GOT3 (cell line): ENCODE measurements around the gene WIPF3.
"Not testable (repeated sequence)": the region's sequence is repeated elsewhere in the genome, so short reads cannot be mapped to it uniquely, and the experiment has no call there.

Source experiments
- DNase-seq: peaks from one replicate; lab custom pipeline; 2025; ENCODE audit warnings: mixed read lengths; lab: John Stamatoyannopoulos, UW

WIPF3 gene

DNA sequence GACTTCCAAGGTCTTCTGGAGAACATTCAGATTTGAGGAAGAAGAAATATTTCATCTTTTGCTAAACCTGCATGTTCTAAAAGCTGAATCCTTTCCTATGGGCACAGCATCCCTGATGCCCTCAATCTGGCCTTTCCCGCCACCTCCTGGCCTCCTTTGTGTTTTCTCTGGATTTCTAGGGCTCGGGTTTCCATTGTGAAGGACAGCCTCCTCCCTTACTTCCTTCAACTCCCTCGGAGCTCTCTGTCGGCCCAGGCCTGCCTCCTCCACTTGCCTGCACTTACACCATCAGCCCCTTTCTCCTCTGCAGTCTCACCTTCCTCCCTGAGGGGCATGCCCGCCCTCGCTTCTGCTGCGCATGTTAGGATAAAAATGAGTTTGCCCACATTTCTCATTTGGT lies 75.4 kb downstream of the WIPF3 start:
- DNase-seq: no peak

DNA sequence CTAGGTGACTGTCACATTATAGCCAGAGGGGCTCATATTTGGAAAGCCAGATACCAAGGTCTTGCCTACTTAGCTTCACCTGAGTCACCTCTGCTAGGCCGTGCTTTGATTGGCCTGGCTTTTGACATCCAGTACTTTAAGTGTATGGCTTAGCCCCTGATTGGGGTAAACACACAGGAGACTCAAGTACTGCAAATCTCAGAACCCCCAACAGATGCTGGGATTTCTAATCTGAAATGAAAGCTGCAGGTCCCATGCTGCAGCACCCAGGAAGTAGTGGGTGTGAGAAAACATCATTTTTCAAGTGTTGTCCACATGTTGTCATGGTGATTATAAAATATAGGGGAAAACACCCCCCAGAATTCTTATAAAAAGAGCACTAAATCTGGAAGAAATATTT lies 76.2 kb downstream of the WIPF3 start:
- no peak for DNase-seq

DNA sequence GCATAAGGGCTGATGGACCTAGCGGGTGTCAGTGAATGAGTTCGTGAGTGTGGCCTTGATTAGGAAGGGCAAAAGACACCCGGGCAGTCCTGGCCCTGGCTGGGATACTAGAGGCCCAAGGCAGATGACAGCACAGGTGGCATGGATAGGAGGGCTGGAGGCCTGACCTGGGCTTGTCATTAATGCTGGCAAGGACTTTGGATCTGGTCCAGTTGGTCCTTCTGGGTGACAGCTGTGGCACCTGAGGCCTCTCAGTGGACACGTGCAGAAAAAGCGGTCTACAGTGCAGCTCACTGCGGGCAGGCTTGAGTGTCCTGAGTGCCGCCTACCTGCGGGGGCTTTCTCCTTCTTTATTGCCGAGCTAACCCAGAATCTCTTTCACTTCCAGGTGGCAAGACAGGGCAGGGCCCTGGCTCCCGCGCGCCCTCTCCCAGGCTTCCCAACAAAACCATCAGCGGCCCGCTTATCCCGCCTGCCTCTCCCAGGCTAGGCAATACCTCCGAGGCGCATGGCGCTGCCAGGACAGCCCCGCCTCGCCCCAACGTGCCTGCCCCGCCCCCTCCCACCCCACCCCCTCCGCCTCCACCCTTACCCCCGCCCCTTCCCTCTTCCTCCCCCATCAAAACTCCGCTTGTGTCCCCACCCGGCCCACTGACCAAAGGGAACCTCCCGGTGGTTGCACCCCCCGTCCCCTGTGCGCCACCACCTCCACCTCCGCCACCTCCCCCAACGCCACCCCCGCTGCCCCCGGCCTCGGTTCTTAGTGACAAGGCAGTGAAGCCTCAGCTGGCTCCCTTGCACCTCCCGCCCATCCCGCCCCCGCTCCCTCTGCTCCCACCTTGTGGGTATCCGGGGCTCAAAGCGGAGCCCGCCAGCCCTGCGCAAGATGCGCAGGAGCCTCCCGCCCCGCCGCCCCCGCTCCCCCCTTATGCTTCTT lies 77.4 kb downstream of the WIPF3 start:
- DNase-seq: no peak

DNA sequence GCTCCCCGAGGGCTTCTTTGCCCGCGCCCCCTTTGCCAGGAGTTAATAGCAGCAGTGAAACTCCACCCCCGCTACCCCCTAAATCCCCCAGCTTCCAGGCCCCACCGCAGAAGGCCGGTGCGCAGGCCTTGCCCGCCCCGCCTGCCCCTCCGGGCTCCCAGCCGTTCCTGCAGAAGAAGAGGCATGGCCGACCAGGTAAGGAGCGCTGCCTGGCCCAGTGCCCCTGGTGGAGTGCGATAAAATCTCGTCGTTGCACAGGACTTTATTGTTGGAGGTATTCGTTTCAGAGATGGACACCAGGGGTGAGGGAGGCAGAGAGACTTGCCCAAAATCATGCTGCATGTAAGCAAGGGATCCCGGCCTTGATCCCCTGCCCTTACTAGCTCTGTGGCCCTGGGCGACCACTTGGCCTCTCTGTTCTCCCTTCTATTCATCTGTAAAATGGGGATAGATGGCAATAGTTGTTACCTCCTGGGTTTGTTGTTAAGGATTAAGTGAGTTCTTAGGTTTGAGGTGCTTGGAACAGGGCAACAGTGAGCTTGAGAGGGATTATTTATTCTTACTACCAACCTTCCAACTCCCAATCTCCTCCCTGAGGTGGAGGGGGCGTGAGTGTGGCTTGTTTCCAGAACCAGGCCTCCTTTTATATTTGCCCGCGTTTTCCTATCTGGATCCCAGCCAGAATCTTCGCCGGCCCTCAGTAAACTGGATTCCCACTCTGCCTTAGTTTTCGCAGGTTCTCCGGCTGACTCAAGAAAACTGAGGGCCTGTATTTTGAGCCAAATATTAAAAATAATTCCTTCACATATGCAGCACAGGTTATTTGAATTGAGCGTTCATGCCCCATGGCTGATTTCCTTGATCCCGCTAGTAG lies 78.3 kb downstream of the WIPF3 start:
- no peak for DNase-seq

DNA sequence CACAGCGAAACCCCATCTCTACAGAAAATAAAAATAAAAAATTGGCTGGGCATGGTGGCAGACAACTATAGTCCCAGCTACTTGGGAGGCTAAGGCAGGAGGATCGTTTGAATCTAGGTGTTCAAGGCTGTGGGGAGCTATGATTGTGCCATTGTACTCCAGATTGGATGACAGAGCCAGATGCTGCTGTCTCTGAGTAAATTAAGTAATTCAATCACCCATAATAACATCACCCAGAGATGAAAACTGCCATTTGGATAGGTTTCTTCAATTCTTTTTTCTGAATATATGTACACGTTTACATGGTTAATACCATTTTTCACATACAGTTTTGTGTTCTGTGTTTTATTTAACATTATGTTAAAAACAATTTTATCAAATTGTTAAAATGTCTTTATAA lies 79.3 kb downstream of the WIPF3 start:
- DNase-seq: no peak

DNA sequence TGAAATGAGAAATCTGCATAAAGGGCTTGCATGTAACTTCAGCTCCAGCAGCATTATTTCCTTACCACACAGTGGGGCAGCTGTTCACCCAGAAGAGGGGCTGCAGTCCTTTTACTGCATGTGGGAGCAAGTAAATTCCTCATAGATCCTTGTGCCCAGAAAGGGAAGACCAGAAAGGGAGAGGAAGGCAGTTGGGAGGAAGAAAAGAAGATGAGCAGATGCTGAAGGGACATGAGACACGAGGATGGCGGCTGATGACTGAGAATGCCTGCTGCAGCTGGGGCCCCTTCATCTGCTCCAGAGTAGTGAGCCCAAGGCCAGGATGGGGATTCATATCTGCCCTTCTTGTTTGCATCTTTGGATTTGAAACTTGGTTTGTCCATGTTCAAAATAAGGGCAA lies 80.5 kb downstream of the WIPF3 start:
- no peak for DNase-seq

DNA sequence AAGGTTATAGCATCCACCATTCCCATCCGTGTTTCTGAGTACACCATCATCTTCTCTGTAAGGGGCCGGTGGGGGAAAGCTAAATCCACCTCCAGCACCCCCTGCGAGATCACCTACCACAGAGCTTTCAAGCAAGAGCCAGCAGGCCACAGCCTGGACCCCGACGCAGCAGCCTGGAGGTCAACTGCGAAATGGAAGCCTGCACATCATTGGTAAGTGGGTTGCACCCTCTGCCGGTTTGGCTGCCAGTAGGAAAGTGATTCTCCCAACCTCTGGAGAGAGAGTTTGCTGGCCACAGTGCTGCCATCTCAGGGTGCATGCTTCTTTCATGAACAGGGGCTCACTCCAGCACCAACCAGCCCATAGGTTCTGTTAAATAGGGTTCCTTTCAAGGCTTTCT lies 81.7 kb downstream of the WIPF3 start:
- DNase-seq: no peak

DNA sequence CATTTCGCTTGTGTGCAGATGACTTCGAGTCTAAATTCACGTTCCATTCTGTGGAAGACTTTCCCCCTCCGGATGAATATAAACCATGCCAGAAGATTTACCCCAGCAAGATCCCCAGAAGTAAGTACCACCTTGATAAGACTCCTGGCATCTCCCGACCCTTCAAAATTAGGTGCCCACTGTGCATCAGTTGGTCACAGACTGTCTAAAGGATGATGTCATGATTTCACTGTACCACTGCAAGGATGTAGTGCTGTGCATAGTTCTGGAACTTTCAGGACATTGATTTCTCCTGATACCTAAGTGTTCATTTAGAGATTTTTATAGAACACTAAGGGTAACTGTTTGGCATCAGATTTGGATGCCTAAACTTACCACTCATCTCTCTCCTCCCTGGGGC lies 83.0 kb downstream of the WIPF3 start:
- DNase-seq: no peak

DNA sequence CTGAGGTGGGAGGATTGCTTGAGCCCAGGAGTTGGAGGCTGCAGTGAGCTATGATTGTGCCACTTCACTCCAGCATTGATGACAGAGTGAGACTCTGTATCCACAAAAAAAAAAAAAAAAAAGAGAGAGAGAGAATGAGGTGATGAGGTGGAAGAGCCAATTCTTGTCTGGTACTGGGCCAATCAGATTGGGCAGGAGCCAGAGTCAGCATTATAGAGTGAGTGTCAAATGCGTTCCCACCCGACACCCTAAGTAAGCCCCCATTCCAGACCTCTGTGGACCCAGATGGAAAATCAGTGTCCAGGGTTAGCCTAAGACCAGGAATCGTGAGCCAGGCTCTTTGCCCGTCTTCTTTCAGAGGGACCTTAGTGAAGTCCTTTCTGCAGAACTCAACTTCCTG lies 83.9 kb downstream of the WIPF3 start:
- no peak for DNase-seq

DNA sequence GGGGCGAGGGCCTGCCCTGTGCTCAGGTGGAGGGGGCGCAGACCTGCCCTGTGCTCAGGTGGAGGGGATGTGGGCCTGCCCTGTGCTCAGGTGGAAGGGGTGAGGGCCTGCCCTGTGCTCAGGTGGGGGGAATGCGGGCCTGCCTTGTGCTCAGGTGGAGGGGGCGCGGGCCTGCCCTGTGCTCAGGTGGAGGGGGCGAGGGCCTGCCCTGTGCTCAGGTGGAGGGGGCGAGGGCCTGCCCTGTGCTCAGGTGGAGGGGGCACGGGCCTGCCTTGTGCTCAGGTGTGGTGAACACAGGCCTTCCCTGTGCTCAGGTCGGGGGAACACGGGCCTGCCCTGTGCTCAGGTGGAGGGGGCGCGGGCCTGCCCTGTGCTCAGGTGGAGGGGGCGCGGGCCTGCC lies 84.5 kb downstream of the WIPF3 start:
- DNase-seq: not testable (repeated sequence)

DNA sequence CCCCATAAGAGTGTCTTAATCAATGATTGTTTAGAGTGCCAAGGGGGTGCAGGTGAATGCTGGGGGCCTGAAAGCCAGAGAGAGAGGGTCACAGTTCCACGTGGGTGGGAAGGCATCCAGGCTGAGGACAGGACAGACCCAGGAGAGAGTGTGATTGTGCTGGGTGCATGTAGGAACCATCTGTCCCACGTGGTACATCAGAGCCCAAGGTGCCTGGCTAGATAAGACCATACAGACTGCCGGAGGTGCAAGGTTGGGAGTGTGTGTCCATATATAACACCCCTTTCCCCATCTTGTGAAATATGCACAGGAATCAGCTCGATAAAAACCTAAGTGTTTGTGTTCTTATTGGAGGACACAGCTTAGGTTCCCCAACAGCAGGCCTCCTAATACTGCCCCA lies 85.5 kb downstream of the WIPF3 start:
- no peak for DNase-seq

DNA sequence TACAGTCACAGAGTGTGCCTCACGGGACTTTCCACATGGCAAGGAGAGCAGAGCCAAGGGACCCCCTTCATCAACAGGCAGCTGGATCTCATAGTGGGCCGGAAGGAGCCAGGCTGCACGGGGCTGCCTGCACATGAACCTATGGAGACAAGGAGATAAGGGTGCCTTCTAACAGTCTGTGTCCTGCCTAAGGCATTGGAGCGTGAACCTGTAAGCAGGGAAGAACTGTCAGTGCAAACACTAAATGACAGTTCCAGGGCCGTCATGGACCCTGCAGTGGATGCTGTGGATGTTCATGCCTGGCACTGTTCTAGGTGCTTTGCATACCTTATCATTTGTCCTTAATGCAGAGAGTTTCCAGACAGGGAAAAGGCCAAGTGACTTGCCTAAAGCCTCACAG lies 85.9 kb downstream of the WIPF3 start:
- no peak for DNase-seq

DNA sequence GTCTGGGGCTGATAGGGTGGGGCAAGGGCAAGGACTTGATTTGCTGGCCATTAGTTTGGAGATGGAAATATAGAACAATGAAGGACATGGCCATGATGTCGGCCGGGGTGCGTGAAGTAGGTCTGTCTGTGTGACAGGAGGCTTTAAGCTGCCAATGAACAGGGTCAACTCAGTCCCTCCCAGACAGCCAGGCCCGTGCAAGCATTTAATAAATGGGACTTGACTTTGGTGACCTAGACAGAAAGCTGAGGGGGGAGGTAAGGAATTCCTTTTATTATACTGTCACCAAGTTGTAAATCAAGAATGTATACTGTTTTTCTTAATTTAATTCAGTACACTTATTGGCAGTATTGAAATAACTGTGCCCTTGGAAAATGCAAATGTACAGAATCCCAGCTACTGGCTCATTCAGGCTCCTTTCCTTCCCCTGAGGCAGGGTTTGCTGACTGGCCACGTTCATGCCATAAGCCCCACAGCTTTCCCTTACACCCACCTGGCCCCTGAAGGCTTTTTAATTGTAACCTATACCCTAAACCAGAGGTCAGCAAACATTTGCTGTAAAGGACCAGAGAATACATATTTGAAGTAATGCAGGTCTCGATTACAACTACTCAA lies 87.2 kb downstream of the WIPF3 start:
- DNase-seq: no peak

DNA sequence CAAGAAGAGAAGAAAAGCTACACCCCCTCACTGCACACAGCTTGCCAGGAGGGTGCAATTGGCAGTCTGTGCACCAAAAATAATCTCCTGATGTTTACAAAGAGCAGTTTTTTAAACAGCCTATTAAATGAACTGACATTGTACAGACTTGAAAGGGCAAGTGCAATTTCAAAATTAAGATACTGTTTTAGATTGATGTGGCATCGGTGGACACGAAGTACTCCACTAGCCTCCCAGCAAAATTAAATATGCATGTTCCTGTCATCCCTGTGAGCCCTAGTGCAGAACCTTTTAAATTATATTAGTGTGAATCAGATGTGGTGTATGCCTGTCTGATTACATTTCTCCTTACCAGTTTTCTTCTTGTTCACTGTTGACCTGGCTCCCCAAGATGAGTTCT lies 87.9 kb downstream of the WIPF3 start:
- DNase-seq: no peak

DNA sequence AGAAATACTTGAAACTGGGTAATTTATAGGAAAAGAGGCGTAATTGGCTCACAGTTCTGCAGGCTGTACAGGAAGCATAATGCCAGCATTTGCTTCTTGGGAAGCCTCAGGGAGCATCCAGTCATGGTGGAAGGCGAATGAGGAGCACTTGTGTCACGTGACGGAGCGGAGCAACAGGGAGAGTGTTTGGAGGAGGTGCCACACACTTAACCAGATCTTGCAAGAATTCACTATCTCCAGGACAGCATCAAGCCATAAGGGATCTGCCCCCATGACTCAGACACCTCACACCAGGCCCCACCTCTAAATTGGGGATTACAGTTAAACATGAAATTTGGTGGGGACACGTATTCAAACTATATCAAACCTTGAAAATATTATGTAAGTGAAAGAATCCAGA lies 89.3 kb downstream of the WIPF3 start:
- DNase-seq: no peak

DNA sequence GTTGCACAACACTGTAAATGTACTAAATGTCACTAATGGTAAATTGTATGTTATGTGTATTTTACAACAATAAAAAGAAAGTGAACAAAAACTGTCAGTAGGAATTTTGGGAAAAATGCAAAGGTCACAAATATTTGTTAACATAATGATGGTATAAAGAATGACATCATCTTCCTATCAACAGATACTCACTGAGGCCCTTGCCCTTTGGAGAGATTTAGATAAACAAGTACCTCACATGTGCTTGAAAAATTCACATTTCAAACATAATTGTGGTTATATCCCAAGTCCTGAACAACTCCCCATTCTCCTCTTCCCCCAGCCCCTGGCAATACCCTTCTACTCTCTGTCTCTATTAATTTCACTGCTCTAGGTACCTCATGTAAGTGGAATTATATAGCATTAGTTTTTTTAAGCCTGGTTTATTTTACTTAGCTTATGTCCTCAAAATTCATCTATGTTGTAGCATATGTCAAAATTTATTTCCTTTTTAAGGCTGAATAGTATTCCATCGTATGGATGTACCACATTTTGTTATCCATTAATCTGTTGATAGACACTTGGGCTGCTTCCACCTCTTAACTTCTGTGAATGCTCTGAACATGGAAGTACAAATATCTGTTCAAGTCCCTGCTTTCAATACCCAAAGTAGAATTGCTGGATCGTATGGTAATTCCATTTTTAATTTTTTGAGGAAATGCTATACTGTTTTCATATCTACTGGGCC lies 90.5 kb downstream of the WIPF3 start:
- no peak for DNase-seq

DNA sequence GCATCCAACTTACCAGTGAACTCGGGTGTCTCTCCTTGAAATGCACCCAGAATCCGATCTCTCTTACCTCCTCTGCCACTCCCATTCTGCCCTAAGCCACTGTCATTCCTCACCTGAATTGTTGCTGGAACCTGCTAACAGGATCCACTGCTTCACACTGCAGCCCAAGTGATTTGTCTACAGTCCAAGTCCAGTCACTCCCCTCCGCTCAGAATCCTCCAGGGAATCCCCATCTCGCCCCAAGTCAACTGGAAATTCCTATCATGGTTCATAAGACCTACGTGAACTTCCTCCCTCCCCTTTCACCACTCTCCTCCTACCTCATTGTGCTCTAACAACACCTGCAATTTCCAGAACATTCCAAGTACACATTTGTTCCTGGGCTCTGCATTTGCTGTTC lies 92.0 kb downstream of the WIPF3 start:
- no peak for DNase-seq

DNA sequence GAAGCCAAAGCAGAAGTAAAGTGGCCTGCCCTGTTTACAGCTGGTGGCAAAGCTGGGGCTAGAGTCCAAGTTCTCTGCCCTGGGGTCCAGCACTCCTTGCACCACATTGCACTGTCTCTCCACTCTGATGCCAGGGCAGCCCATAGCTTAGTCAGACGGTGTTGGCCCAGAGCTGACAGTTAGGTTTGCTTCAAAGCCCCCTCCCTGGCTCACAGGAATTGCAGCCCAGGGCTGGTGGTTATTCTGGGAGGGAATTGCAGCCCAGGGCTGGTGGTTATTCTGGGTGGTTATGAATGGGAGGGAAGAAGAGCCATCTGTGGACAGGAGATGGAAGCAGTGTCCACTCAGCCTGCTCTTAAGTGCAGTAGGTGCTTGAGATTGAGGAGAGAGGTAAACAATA lies 94.4 kb downstream of the WIPF3 start:
- DNase-seq: no peak

DNA sequence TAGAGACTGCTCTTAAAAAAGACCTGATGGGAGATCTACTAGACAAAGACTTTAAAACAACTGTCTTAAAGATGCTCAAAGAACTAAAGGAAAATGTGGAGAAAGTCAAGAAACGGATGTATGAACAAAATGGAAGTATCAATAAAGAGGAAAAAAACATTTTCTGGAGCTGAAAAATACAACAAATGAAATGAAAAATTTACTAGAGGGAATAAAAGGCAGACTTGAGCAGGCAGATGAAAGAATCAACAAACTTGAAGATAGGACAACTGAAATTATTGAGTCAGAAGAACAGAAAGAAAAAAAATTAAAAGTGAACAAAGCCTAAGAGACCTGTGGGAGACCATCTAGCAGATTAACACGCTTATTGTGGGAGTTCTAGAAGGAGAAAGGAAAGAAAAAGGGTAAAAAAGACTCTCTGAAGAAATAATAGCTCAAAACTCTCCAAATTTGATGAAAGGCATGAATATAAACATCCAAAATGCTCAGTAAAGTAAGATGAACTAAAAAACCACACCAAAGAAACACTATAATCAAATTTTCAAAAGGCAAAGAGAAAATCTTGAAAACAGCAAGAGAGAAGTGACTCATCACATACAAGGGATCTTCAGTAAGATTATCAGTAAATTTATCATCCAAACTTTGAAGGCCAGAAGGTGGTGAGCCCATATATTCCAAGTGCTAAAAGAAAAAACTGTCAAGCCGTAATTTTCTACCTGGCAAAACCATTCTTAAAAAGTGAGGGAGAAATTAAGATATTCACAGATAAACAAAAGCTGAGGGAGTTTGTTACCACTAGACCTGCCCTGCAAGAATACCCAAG lies 100.1 kb downstream of the WIPF3 start:
- DNase-seq: no peak

DNA sequence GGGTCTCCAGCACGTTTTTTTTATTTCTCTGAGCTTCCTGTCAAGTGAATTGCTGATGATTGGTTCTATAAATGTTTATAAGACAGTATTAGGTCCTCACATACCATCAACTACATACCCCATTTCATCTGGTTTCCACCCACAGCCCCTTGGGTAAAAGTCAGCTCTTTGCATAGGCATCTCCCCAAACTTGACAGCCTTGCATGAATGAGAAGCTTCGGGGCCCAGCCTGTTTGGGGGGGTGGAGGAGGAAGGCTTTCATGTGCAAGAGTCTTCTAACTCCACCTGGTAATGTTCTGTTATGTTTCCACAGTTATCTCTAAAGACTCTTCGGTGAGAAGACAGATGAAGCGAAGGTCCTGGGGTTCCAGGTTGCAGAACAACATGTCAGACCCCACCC lies 107.9 kb downstream of the WIPF3 start:
- no peak for DNase-seq
